ENCODE measurements around the gene TEX2. TPM values are rescaled to one million over a fixed set of nuclear protein-coding genes. Genes with fewer than 3 reads are reported as not detected.
A peak's percentile ranks its signal among the peaks of the same experiment; 100 is the strongest.

The TEX2 gene
- total RNA-seq, 6 experiments from 2014 or later = 29.1 to 46.6 (median 33.7) TPM

- intact Hi-C loops (cut with DNase I) = no loop called here
- no peak overlapping the region for H3K4me3 ChIP-seq
- ATAC-seq = peak in 1 of 4 donors; percentile 8
- WGBS (ENCODE audit: insufficient coverage, low coverage, low lambda C conversion rate, missing lambda C conversion rate) = 48% methylated on average over 7 of the region's 7 CpGs
- no peaks in the 10 kb centered on the region for H3K9me3 ChIP-seq
- TF ChIP-seq CTCF (IDR thresholded peaks at IDR 0.05) (no peak), POLR2A (IDR thresholded peaks at IDR 0.05) (no peak)
- peak overlapping the region in 2 of 3 donors; percentile 35 to 64 for H3K27ac ChIP-seq
- no peaks in the 10 kb centered on the region for H3K27me3 ChIP-seq
- no peak for DNase-seq
- peaks cover 0 to 62% (median 17%) of the 10 kb centered on the region in 4 donors for H3K4me1 ChIP-seq
- peaks cover 0 to 6% (median 4%) of the 10 kb centered on the region in 4 donors for H3K36me3 ChIP-seq
Measured at GRCh38 chr17:64177311-64178010, 85.6 kb downstream of the TEX2 start.

GRCh38 chr17:64176556-64176955, 86.5 kb downstream of the TEX2 start:
- H3K27me3 ChIP-seq = no peaks in the 10 kb centered on the region
- peaks cover 0 to 7% (median 4%) of the 10 kb centered on the region in 4 donors for H3K36me3 ChIP-seq
- no peak overlapping the region for H3K4me3 ChIP-seq
- intact Hi-C loops (cut with DNase I) = no loop called here
- peaks cover 0 to 62% (median 17%) of the 10 kb centered on the region in 4 donors for H3K4me1 ChIP-seq
- ATAC-seq (peak; percentile 6 to 47 (median 32)), DNase-seq (no peak)
- H3K27ac ChIP-seq = peak overlapping the region in 2 of 3 donors; percentile 35 to 64
- TF ChIP-seq POLR2A (IDR thresholded peaks at IDR 0.05) (no peak), CTCF (IDR thresholded peaks at IDR 0.05) (no peak)
- H3K9me3 ChIP-seq = no peaks in the 10 kb centered on the region

GRCh38 chr17:64174686-64175456, 88.2 kb downstream of the TEX2 start:
- Histone ChIP-seq H3K27ac (peak overlapping the region in 2 of 3 donors; percentile 25 to 64), H3K4me3 (no peak overlapping the region), H3K4me1 (peaks cover 0 to 57% (median 17%) of the 10 kb centered on the region in 4 donors), H3K36me3 (peaks cover 0 to 12% (median 10%) of the 10 kb centered on the region in 4 donors), H3K9me3 (no peaks in the 10 kb centered on the region), H3K27me3 (no peaks in the 10 kb centered on the region)
- ATAC-seq = peak; percentile 12 to 61 (median 20)
- no peak for DNase-seq
- TF ChIP-seq POLR2A (IDR thresholded peaks at IDR 0.05) (peak; percentile 12), CTCF (IDR thresholded peaks at IDR 0.05) (no peak)
- 67% methylated on average over 6 of the region's 7 CpGs for WGBS (ENCODE audit: insufficient coverage, low coverage, low lambda C conversion rate, missing lambda C conversion rate)
- intact Hi-C loops (cut with DNase I) = no loop called here

- WGBS (ENCODE audit: insufficient coverage, low coverage, low lambda C conversion rate, missing lambda C conversion rate) = 73% methylated on average over 3 of the region's 3 CpGs
- Histone ChIP-seq H3K4me1 (peaks cover 0 to 53% (median 15%) of the 10 kb centered on the region in 4 donors), H3K36me3 (peaks cover 0 to 12% (median 10%) of the 10 kb centered on the region in 4 donors), H3K9me3 (no peaks in the 10 kb centered on the region), H3K27me3 (no peaks in the 10 kb centered on the region), H3K4me3 (no peak overlapping the region), H3K27ac (peak overlapping the region in 1 of 3 donors; percentile 64)
- DNase-seq (no peak), ATAC-seq (peak in 1 of 4 donors; percentile 43)
- intact Hi-C loops (cut with DNase I) = no loop called here
- TF ChIP-seq POLR2A (IDR thresholded peaks at IDR 0.05) (no peak), CTCF (IDR thresholded peaks at IDR 0.05) (no peak)
Measured at GRCh38 chr17:64173646-64174045, 89.4 kb downstream of the TEX2 start.
